ENCODE measurements around the gene PEAK1. TPM values are rescaled to one million over a fixed set of nuclear protein-coding genes. Genes with fewer than 3 reads are reported as not detected.
"Not testable (repeated sequence)": the region's sequence is repeated elsewhere in the genome, so short reads cannot be mapped to it uniquely, and the experiment has no call there.

PEAK1 gene
- total RNA-seq, 1 donor from 2014 or later = 99.7 TPM

GRCh38 chr15:77176148-77176547 is 243.8 kb downstream of the PEAK1 start:
- DNase-seq = not testable (repeated sequence)

GRCh38 chr15:77173487-77173886 is 246.4 kb downstream of the PEAK1 start:
- no peak for DNase-seq

DNA sequence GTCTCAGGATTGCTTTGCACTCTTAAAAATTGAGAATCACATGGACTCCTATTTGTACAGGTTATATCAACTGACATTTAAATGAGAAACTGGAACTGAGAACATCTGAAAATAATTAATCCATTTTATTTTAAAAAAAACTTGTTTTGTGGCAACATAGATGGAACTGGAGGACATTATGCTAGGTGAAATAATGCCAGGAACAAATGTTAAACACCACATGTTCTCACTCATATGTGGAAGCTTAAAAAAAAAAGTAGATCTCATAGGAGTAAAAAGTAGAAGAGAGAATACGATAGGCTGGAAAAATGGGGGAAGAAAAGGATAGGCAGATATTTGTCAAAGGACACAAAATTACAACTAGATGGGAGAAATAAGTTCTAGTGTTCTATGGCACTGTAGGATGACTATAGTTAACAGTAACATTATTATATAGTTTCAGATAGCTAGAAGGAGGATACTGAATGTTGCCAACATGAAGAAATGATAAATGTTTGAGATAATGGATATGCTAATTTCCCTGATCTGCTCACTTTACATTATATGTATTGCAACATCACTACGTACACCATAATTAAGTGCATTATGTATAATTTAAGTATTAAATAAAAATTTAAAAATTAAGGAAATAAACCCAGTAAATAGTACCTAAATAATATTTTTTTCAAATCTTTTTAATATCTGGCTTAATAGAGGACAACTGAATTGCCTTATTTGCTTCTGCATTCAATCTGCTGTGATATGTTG is 248.5 kb downstream of the PEAK1 start:
- DNase-seq = peak; percentile 3

DNA sequence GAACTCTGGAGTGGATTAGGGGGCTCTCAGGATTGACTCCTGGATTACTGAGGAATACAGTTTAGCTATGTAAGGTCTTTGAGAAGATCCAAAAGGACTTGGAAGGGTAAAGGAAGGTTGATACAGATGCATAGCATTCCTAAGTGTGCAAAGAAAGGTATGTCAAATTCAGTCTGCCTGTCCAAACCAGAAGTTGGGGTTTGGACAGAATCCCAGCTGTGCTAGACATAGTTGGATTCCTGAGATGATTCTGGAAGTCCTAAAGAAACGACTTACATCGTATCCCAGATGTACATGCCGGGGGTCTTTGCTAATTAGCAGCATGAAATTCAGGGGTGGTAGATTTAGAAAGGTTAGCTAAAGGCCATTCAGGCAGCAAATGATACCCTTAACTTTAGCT is 251.3 kb downstream of the PEAK1 start:
- no peak for DNase-seq

DNA sequence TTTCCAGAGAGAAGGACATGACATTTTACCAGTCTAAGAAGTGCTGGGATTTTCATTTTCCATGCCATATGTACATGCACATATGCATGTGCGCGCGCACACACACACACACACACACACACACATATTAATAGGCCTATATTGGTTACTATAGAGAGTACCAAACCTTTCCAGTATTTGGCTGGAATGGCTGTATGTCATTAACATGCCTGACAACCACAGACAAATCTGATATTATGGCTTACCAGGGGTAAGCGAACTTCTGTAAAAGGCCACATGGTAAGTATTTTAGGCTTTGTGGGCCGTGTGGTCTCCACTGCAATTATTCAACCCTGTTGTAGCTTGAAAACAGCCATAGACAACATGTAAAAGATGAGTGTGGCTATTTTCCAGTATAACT is 251.8 kb downstream of the PEAK1 start:
- no peak for DNase-seq

DNA sequence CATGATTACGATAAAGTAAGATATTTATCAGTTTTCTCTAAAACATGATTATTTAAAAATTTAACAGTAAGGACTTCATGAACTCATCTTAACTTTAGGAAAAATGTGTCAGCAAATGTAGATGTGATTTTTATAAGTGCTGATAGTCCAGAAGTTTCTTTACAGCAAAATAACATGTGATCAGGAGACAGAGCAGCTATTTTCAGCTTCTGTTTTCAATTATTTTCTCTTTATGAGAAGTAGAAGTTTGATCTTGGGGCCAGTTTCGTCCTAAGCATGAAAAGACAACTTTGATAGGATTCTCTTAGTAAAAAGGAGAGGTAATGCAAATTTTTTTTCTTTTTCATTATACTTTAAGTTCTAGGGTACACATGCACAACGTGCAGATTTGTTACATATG is 252.5 kb downstream of the PEAK1 start:
- DNase-seq = peak; percentile 8

- no peak for DNase-seq
Measured at GRCh38 chr15:77163781-77164384, 256.0 kb downstream of the PEAK1 start.

DNA sequence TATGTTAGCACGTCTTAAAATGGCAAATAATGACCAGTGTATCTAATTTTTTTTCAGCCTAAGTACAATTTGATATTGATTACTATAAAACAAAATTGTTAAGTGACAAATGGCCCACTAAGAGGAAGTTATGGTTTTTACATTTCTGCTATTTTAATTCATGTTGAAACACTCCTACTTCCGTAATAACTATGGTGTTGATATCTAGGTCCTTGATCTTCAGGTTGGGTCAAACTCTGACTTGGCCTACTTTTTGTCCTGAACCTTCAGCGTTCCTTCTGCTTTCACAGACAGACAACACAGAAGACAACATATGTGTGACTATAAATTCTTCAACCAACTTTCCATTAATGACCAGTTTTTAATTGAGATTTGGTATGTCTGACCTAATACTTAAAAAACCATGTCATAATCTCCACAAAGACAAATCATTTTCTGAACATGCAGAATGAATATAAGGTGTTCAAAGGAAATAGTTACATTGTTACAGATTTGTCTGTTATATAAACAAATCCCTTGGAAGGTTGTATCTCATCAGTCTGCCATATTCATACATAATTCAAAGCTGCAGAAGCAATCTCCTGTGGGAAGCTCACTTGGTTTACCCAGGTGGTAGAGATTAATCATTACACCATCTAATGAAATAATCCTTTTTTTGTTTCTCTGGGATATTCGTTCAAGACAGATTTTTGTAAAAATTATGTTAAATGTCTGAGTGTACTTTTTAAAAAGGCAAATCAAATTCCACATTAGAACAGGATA is 256.9 kb downstream of the PEAK1 start:
- DNase-seq = no peak

- no peak for DNase-seq
Measured at GRCh38 chr15:77160562-77161478, 259.1 kb downstream of the PEAK1 start.

DNA sequence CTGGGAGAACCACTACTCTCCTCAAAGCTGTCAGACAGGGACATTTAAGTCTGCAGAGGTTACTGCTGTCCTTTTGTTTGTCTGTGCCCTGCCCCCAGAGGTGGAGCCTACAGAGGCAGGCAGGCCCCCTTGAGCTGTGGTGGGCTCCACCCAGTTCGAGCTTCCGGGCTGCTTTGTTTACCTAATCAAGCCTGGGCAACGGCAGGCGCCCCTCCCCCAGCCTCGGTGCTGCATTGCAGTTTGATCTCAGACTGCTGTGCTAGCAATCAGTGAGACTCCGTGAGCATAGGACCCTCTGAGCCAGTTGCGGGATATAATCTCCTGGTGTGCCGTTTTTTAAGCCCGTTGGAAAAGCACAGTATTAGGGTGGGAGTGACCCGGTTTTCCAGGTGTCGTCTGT is 263.9 kb downstream of the PEAK1 start:
- not testable (repeated sequence) for DNase-seq

GRCh38 chr15:77148191-77148590 is 271.7 kb downstream of the PEAK1 start:
- DNase-seq = no peak

- no peak for DNase-seq
Measured at GRCh38 chr15:77145370-77145769, 274.5 kb downstream of the PEAK1 start.

DNA sequence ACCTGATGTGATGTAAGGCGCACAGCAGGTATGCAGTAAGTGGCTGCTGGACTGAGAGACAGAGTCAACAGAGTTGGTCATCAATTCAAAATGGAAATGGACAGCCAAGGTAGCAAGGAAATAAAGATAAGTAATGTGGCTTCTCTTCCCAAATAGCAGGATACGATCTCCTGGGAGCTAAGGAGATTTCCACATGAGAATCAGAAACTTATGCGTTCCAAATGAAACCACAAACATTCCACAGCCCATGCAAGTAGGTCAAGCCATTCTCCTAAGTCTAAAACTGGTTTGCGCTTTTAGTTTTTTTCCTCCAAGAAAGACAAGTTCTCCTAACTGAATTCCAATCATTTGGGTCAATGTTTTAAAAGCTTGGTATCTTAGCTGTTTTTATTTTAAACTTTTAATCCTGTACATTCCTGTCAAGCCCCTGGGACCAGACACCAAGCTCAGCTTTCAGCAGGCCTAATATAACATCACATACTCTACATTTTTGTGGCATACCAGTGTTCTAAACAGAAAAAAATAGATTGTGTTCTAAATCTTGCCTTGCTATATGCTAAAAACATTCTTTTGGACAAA is 275.3 kb downstream of the PEAK1 start:
- peak; percentile 79 for DNase-seq

DNA sequence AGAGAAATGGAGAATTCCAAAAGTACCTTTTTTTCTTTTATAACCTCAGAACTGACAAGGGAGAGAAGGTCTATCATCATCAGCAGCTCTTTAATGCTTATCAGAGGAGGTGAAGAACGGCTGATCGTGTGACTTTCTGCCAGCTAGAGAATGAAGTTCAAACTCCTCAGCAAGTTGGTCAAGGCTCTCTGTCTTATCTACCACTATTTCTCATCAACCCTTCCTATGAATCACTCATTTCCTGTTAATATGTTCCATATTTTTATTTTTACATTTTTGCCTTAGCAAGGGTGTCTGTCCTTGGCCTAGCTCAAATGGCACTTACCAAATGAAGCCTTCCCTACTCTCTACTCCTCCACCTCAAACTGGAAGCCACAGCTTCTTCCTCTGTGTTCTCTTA is 275.9 kb downstream of the PEAK1 start:
- no peak for DNase-seq

DNA sequence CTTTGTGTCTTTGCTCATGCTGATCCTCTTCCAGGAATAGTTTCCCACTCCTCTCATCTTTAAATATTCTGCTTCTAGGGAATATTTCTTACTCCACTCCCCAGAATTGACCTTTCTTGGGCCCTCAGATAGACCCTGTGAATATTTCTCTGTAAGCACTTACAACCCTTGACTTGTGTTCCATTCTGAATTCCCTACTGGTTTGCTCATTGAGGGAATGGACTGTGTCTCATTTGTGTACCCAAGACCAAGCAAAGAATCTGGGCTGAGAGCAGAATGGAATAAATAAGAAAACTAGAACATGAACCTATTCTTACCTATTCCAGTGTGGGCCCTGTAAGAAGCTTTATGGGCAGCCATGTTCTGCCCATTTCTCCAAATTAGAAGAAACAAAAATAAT is 276.3 kb downstream of the PEAK1 start:
- DNase-seq = no peak

- DNase-seq = no peak
Measured at GRCh38 chr15:77143191-77143590, 276.7 kb downstream of the PEAK1 start.

GRCh38 chr15:77140220-77140619 is 279.7 kb downstream of the PEAK1 start:
- no peak for DNase-seq

DNA sequence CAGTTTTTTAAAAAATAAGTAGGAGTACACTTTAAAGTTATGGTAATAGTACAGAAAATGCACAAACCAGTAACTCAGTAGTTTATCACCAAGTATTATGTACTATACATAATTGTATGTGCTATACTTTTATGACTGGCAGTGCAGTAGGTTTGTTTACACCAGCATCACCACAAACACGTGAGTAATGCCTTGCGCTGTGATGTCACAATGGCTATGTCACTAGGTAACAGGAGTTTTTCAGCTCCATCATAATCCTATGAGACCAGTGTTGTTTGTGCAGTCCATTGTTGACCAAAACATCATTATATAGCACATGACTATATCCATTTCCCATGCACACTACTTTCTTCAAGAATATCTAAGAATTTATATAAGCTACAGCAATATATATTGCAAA is 280.6 kb downstream of the PEAK1 start:
- no peak for DNase-seq

- no peak for DNase-seq
Measured at GRCh38 chr15:77138167-77138522, 281.8 kb downstream of the PEAK1 start.

- DNase-seq = no peak
Measured at GRCh38 chr15:77135181-77135580, 284.7 kb downstream of the PEAK1 start.

DNA sequence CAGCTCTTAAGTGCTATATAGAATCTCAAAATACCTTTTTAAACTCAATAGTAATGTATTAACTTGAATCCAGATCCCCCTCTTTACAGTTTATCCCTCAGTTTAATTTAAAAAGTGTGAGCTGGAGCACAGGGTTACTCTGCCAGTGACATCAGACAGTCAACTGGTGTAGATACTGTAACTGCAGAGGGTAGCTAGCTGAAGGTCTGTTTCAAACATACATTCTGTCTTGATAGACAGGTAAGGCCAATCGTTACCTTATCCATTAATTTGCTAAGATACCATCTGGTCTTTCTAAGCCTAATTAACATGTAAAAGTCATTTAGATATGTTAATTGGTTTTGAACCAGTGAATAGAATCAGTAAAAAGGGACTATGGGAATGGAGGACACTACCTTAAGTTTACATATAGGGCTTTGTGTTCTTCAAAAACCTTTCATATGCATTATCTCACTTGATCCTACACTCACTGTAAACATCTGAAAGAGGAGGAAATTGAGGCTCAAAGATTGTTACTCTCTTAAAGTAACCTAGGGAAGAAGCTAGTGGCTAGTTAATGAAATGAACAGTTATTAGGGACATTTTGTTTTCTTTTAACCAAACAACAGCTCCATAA is 289.5 kb downstream of the PEAK1 start:
- no peak for DNase-seq

DNA sequence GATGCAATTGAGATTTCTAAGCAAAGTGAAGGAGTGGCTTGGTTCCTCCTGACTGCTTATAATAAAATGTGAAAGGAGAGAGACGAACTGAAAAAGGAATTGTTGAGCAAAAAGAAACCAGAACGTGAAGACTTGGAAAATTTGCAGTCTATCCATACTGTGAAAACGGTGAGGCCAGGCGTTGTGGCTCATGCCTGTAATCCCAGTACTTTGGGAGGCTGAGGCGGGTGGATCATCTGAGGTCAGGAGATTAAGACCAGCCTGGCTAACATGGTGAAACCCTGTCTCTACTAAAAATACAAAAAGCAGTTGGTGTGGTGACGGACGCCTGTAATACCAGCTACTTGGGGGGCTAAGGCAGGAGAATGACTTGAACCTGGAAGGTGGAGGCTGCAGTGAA is 292.3 kb downstream of the PEAK1 start:
- DNase-seq = no peak
